Astrocyte (in vitro differentiated cells and primary cell): Measurements from ENCODE around the gene CCDC174.

Source experiments
- CTCF ChIP-seq: IDR thresholded peaks from 2 replicates; pipeline ENCODE4 v1.5.1; 2011; ENCODE audit warnings: low read depth, mild to moderate bottlenecking, inconsistent platforms, low read length, moderate library complexity; ENCODE audit not compliant: insufficient read depth
- EZH2 ChIP-seq: IDR thresholded peaks from 2 replicates; pipeline ENCODE4 v1.6.1; 2012; ENCODE audit warnings: mild to moderate bottlenecking, low read length, inconsistent platforms; ENCODE audit not compliant: insufficient read depth

GRCh38 chr3:14718539-14718938 lies 67.0 kb downstream of the CCDC174 start:
- no peak for TF ChIP-seq CTCF
- no peak for TF ChIP-seq EZH2
